ENCODE measurements around the gene STRN3.

DNA sequence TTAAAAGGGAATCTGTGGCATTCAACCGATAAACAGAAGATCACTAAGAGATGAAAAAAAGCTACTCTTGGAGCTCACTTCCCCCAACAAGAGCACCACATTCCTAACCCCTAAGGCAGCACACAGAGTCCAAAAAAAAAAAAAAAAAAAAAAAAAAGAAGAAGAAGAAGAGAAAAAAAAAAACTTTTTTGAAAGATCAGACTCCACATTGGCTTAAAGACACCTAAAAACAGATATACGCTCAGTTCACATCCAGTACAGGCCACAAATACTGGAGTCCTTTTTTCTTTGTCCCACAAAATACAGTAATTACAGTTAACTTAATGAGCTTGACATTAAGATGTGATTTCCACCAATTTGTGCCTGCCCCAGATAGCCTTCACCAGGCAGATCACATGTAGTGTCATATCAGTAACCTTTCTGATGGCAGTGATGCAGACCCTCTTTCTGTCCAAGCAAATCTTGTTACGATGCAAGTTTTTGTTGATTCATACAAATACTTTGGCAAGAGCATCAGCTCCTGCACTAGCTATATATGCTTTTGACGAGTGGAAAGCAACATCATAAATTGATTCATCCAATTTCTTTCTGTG, 131.2 kb downstream of the STRN3 start:
- TF ChIP-seq, protein P1, sequence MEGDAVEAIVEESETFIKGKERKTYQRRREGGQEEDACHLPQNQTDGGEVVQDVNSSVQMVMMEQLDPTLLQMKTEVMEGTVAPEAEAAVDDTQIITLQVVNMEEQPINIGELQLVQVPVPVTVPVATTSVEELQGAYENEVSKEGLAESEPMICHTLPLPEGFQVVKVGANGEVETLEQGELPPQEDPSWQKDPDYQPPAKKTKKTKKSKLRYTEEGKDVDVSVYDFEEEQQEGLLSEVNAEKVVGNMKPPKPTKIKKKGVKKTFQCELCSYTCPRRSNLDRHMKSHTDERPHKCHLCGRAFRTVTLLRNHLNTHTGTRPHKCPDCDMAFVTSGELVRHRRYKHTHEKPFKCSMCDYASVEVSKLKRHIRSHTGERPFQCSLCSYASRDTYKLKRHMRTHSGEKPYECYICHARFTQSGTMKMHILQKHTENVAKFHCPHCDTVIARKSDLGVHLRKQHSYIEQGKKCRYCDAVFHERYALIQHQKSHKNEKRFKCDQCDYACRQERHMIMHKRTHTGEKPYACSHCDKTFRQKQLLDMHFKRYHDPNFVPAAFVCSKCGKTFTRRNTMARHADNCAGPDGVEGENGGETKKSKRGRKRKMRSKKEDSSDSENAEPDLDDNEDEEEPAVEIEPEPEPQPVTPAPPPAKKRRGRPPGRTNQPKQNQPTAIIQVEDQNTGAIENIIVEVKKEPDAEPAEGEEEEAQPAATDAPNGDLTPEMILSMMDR (IDR thresholded peaks at IDR 0.05 in 8 of 11, conservative IDR thresholded peaks at IDR 0.05 in 3 of 11) = no peak
- TF ChIP-seq POLR2A (IDR thresholded peaks at IDR 0.05) = no peak
- no peak for TF ChIP-seq POLR2AphosphoS5 (IDR thresholded peaks at IDR 0.05)

All from spleen (tissue), 7 donors.